Astrocyte of the cerebellum (primary cell): ENCODE measurements around the gene PTK6.

Experiments used
- DNase-seq: peaks from one replicate; pipeline ENCODE4 v3.0.0-alpha.2; 2011; ENCODE audit warnings: low read depth
- H3K4me3 ChIP-seq: 2 replicates; pipeline ENCODE4 v1.5.1; 2011; ENCODE audit warnings: mild to moderate bottlenecking, low read depth, low read length, moderate library complexity
- in situ Hi-C: cut with HindIII; loops from 2 replicates; pipeline ENCODE4 v1.10.0; 2017; ENCODE audit warnings: low sequenced_read_pairs
- TF ChIP-seq, protein P1 (sequence below): IDR thresholded peaks from 2 replicates; pipeline ENCODE4 v1.5.1; 2012; ENCODE audit warnings: low read length, low read depth, moderate library complexity, mild to moderate bottlenecking; ENCODE audit errors: missing control alignments

PTK6 gene

DNA sequence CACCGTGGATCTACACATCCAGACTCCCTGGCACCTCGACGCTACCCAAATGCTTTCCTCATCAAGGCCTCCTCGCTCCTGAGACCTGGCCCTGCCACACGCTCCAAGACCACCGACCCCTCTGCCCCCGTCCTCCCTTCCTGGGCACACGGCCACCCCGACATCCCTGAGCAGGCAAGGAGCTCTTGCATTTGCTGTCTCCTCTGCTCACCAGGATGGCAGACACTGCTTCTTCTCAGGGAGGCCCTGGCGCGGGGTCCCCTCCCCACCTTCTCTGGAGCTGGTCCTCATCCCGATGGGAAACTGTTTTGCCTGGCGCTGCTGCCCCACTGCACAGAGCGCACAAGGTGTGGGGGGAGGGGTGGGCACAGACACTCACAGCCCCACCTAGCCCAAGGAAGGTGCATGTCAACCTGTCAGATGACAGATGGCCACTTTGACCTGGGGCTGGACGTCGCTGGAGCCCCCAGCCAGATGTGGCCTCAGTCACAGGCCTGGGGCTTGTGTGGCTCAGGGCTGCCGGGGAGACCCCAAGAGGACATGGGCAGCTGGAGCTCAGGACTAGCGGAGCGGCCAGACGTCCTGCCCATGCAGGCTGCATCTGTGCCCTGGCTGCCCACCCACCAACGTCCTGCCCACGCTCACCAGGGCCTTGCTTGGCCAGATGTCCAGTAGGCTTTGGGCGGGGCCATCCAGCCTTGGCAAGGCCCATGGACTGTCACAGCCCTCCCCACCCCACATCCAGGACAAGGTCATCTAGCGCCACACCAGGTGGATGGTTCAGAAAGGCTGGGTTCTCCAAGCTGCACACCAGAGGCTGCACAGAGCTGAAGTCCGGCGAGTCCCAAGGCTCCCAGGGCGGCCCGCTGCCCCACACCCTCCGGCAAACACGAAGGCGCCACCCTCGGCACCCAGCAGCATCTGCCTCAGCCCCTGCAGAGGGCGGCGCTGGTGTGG, 58.6 kb downstream of the PTK6 start:
- TF ChIP-seq, protein P1, sequence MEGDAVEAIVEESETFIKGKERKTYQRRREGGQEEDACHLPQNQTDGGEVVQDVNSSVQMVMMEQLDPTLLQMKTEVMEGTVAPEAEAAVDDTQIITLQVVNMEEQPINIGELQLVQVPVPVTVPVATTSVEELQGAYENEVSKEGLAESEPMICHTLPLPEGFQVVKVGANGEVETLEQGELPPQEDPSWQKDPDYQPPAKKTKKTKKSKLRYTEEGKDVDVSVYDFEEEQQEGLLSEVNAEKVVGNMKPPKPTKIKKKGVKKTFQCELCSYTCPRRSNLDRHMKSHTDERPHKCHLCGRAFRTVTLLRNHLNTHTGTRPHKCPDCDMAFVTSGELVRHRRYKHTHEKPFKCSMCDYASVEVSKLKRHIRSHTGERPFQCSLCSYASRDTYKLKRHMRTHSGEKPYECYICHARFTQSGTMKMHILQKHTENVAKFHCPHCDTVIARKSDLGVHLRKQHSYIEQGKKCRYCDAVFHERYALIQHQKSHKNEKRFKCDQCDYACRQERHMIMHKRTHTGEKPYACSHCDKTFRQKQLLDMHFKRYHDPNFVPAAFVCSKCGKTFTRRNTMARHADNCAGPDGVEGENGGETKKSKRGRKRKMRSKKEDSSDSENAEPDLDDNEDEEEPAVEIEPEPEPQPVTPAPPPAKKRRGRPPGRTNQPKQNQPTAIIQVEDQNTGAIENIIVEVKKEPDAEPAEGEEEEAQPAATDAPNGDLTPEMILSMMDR = no peak
- in situ Hi-C loops = loop anchor here (10.0 kb wide), 2 partner anchors 84 to 184 kb away; partner anchors contain the start of gene COL20A1
- H3K4me3 ChIP-seq = no peak overlapping the region
- no peak for DNase-seq
